GM18951 (cell line): ENCODE data around the gene A4GALT.
"Not testable (repeated sequence)": the region's sequence is repeated elsewhere in the genome, so short reads cannot be mapped to it uniquely, and the experiment has no call there.

ENCODE experiments used
- POLR2A ChIP-seq: IDR thresholded peaks from 4 replicates; pipeline ENCODE4 v1.6.1; 2011; ENCODE audit warnings: mild to moderate bottlenecking; ENCODE audit not compliant: insufficient read length, insufficient read depth; ENCODE audit errors: extremely low read depth
- in situ Hi-C: fragments of 300-500 bp; cut with MboI; formaldehyde crosslinking; loops from one replicate; pipeline ENCODE4 v1.12.0; 2022; ENCODE audit warnings: low sequenced_read_pairs, mixed read lengths, inconsistent platforms; ENCODE audit not compliant: unreplicated experiment

A4GALT gene

DNA sequence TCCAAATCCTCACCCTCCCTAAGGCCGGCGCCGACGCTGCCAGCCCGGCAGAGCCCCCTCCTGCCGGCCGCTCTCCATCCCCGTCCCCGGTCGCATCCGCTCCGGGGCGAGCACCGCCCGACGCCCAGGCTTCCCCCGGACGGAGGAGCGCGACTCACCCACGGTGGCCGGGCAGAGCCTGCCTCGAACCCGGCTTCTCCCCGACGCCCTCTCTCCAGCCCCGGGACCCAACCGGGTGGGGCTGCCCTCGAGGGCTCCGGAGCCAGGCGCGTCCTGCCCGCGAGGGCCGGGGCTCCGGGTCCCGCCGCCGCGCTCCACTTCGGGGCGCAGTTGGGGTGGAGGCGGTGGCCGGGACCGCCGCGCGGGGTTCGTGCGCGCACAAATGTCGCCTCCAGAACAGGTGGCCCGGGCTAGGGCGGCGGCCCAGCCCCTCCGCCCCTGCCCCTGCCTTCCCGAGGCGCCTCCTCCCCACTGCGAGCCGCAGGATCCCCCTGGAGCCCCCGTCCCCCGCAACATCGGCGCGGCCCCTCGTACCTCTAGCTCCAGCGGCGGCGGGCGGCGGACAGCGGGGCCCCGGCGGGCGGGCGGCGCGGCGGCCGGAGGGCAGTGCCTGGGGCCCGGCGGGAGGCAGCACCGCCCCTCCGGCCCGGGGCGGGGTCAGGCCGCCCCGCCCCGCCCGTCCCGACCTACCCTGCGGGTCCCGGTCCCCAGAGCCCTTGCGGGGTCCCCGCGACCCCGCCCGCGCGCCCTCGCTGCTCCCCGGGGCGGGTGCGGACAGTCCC lies at the start of gene A4GALT:
Gene A4GALT (minus strand): TSS at position 608 of the 782 bp plus-strand sequence. CDS start 26,919 bp downstream, outside the sequence.
- peak; percentile 64 for TF ChIP-seq POLR2A
- in situ Hi-C loops: no loop called here

GRCh38 chr22:42770448-42770726 lies 49.7 kb upstream of the A4GALT start:
- no peak for TF ChIP-seq POLR2A
- in situ Hi-C loops: no loop called here

DNA sequence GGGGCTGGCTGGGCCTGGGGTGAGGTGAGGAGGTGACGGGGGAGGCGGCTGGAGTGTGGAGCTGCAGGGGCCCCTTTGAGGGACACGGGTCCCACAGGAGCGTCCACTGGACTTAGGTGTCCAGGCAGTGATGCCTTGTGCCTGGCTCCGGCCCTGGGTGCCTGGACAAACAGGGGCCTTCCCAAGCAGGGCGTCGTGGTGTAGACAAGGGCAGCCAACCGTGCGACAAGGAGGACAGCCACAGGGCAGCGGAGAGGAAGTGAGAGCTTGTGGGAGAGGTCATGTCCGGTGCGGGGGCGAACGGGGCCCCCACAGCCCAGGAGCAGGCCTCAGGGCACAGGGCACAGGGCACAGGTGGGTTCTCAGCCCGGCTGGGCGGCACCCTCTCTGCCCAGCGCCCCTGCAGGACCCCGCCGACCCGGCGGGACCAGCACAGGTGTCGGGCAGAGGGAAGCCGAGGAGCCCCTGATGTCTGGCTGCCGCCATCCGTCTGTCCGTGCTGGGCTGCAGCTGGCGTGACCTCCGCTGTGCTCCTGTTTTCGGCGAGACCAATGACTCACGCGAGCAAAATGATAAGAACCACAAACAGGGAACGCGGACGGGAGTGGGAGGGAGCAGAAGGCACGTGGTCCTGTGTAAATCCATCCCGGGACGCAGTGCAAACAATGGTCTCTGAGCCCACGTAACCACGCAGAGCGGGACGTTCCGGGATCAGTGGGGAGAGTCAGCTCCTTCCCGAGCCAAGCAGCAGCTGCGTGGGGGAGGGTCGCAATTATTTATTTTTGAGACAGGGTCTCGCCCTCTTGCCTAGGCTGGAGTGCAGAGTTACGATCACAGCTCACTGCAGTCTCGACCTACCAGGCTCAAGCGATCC lies 49.1 kb upstream of the A4GALT start:
- in situ Hi-C loops: no loop called here
- TF ChIP-seq POLR2A: peak; percentile 26

DNA sequence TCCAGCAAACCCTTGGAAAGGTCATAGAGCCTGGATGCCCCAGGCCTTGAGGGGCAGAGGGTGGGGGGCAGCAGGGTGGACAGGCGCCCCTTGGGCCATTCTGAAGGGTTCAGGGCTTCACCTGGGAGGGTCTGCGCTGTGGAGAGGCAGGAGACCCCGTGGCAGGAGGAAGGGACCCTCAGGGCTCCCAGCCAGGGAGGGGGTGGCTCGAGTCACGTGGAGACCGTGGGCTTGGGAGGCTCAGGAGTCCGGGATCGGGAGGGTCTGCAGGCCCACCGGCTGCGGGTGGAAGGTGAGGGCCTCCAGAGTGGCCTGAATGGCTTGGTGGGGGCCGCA lies 48.5 kb upstream of the A4GALT start:
- in situ Hi-C loops: no loop called here
- no peak for TF ChIP-seq POLR2A

GRCh38 chr22:42768385-42769035 lies 47.8 kb upstream of the A4GALT start:
- TF ChIP-seq POLR2A: no peak
- in situ Hi-C loops: no loop called here

GRCh38 chr22:42766860-42767259 lies 46.2 kb upstream of the A4GALT start:
- in situ Hi-C loops: no loop called here
- TF ChIP-seq POLR2A: no peak

DNA sequence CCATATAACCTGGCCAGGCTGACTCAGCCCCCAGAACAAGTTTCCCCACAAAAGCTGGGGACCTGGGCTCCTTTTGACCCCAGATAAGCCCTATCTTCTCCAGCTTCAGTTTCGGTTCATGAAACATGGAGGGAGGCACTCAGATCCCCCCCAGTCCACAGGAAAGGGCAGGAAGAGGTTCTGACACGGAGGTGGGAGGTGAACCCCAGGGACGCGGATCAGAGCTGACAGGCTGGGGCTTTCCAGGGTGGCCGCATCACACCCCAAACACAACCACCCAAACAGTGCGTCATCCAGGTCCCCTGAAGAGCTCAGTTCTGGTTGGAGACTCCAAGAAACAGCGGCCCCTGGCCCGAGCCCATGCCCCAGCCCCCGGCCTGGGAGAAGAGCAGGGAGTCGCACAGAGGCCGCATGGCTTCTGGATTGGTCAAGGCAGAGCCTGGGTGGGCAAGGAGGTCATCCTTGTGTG lies 44.3 kb upstream of the A4GALT start:
- in situ Hi-C loops: no loop called here
- no peak for TF ChIP-seq POLR2A

DNA sequence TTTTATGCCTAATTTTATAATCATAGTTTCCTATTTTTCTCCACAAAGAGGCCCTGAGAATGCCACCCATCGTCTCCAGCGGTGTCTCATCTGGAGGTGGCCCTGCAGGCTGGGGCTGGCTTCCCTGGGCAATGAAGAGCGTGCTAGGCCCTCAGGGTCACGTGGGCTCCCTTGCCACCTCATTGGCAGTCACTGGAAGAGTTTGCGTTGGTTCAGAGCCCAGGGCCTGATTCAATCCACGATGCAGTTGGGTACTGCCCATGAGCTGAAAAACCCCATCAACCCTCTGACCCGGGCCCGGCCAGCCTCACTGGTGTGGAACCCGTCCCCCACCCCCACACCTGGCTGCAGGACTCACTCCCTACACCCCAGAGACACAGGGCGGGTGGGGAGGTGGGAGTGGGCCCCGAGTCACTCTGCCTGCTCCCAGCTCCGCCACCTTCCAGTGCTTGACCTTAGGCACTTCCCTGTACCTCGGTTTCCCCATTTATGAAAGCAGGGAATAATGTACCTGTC lies 43.4 kb upstream of the A4GALT start:
- no peak for TF ChIP-seq POLR2A

GRCh38 chr22:42760806-42761565 lies 40.3 kb upstream of the A4GALT start:
- in situ Hi-C loops: no loop called here
- no peak for TF ChIP-seq POLR2A

More for the DNA sequence above, 43.4 kb upstream of the A4GALT start:
- in situ Hi-C loops: no loop called here

DNA sequence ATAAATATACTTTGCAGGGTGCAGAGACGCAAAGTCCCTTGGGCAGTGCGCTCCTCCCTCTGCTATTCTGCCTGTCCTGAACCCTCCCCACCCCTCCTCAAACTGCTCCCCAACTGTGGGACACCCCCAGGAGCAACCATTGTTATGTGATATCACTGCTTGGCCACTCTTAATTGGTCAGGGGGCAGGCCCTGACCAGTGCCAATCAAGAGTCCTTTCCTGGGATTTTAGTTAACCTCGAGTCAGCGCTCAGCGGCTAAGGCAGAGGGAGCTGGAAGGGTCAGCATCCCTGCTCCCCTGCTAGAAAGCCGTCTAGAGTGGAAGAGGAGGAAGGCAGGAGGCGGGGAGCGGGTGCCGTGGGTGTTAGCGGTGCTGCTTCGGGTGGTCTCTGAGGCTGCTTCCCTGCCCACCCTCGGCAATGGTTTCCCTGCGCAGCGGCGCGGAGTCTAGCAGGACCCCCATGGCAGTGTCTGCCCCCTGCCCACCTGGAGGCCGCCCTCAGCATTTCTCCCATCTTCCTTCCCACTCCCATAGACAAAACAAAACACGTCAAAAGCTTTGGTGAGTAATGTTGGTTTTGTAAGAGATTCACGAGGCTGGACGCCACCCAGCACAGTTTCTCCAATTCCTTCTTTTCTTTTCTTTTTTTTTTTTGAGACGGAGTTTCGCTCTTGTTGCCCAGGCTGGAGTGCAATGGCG lies 38.4 kb upstream of the A4GALT start:
- in situ Hi-C loops: no loop called here
- no peak for TF ChIP-seq POLR2A

DNA sequence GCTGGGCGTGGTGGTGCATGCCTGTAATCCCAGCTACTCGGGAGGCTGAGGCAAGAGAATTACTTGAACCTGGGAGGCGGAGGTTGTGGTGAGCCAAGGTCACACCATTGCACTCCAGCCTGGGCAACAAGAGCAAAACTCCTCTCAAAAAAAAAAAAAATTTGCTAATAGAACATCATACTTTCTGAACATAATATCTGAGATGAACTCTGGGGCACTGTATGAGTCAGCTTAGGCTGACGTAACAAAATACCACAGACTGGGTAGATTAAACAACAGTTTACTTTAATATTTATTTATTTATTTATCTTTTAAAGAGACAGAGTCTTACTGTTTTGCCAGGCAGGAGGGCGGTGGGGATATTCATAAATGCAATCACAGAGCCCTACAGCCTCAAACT lies 34.9 kb upstream of the A4GALT start:
- in situ Hi-C loops: not testable (repeated sequence)

DNA sequence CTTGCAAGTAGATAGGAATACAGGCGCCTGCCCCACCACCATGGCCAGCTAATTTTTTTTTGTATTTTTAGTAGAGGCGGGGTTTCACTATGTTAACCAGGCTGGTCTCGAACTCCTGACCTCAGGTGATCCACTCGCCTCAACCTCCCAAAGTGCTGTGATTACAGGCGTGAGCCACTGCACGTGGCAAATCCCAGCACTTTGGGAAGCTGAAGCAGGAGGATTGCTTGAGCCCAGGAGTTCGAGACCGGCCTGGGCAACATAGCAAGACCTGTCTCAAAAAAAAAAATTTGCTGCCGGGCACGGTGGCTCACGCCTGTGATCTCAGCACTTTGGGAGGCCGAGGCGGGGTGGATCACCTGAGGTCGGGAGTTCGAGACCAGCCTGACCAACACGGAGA lies 34.5 kb upstream of the A4GALT start:
- in situ Hi-C loops: not testable (repeated sequence)

DNA sequence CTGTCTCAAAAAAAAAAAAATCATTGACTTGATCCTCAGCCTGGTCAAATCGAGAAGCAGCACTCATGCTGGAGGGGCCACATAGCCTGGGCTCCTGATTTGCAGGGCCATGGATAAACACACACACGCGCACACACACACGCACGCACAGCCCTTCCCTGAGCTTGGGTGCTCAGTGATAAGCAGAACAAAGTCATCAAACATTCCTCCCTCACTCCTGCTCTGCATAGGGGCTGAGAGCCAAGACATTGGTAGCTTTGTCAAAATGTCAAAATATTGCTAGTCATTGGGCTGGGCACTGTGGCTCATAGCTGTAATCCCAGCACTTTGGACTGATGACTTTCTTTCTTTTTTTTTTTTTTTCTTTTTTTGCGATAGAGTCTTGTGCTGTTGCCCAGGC lies 34.0 kb upstream of the A4GALT start:
- in situ Hi-C loops: no loop called here
- TF ChIP-seq POLR2A: no peak

DNA sequence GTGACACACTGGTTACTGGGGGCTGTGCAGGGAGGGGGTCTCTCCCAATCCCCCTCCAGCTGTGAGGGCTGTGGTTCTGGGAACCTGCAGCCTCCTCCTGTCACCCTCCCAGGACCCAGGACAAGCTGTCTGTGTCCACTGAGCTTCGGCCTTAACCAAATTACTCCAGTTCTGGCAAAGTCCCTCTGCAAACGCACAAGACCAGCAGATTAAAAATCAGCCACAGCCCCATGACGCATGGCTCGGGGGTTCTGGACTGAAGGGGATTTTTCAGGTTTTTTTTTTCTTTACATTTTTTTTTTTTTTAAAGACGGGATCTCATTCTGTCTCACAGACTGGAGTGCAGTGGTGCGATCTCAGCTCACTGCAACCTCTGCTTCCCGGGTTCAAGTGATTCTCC lies 32.2 kb upstream of the A4GALT start:
- TF ChIP-seq POLR2A: no peak
- in situ Hi-C loops: no loop called here
